GM19463 (cell line): ENCODE measurements around the gene H3-3A.

Experiments used
- ATAC-seq: cut with Tn5 transposase; IDR thresholded peaks from one replicate; pipeline ENCODE4 v1.9.1; 2021; ENCODE audit warnings: mild to moderate bottlenecking, moderate library complexity; ENCODE audit not compliant: unreplicated experiment

H3-3A gene

GRCh38 chr1:226110249-226111097 lies 48.0 kb downstream of the H3-3A start:
- ATAC-seq = peak; percentile 74

DNA sequence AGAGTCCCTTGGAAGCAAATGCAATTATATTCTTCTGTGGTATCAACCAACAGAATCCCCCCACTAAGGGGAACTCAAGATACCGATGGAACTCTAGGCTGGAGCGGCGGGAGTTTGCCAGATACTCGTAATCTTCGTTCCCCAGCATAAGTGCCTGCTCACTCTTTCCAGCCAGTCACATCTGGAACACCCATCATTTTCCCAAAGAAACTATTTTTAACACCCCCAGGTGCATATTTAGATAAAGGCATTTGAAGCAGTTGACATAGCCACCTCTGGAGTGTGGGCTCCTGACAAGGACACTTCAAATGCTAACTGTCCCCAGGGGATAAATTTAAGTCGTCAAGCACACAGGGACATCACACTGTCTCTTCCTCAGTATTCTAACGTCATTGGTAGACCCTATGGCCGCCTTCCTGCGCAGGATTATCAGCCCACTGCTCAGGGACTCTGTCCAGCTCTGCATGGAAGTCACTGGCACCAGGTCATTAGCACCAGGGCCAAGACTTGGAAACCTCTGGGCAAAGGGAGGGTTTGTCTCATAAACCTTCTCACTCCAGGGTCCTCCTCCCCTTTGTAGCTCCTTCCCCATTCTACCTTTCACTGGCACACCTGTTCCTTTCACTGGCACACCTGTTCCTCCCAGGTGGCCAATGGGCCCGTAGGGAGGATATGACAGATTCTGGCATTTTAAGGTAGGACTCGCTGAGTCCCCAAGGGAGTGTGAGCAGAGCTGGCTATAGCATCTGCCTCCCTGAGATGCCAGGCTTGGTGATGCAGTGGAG lies 48.8 kb downstream of the H3-3A start:
- ATAC-seq = no peak

DNA sequence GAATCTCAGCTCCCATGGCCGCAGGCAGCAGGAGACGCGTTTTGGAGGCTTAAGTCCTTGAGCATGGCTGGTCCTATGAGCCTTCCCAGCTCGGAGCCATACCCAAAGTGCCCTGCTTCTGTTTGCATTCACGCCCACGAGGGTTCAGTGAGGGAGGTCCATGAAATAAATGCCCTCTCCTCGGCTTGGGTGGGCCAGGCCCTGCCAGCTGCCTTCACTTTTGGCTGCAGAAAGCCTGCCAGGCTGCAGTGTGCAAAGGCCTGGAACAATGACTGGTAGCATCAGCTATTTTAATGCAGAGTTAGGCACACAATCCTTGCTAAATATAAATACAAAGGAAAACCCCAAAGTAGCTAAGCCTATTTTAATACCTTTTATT lies 49.4 kb downstream of the H3-3A start:
- ATAC-seq = no peak

DNA sequence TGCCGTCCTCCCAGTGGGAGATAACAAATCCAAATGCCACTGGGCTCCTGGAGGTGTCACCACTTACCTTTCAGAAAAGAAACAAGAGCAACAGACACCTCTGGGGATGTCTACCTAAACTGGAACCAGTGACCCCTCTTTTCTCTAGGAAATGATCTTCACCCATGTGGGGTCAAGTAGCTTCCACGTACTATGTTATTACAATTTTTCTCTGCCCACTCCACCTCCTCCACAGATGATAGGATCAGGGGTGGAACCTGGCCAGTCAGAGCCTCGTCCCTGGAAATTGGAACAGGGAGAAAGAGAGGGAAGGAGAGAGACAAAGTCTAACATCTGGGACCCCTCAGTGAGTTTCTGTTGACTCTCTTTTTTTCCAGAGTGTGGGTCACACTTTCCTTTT lies 50.1 kb downstream of the H3-3A start:
- no peak for ATAC-seq

GRCh38 chr1:226116673-226117072 lies 54.2 kb downstream of the H3-3A start:
- no peak for ATAC-seq

DNA sequence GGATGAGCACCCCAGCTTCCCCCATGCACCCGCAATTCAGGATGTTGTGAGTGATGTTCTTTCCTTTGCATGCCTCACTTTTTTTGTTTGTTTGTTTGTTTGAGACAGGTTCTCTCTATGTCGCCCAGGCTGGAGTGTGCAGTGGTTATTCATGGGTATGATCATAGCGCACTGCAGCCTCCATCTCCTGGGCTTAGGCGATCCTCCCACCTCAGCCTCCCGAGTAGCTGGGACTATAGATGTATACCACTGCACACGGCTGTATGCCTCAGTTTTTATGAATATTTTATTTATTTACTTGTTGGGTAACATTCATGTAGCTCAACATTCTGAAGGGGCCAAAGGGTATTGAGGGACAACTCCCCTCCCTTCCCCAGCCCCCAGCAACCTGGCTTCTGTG lies 54.8 kb downstream of the H3-3A start:
- ATAC-seq = no peak

GRCh38 chr1:226118357-226118756 lies 55.8 kb downstream of the H3-3A start:
- no peak for ATAC-seq

DNA sequence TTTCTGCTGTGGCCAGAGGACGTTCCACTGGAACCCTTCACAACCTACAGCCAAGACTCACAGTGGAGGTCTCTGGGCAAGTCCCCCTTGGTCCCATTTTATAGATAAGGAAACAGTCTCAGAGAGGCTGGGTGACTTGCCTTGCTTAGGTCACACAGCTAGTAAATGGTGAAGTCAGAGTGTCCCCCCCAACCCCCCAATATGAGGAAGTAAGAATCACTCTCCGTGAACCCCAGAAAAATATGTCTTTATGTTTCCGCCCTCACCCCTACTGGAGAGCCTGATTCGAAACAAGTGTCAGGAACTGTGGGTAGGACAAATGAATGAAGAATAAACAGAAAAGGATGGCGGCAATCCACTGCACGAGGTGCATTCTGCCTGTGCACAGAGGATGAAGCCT lies 56.7 kb downstream of the H3-3A start:
- ATAC-seq = no peak

GRCh38 chr1:226120398-226120797 lies 57.9 kb downstream of the H3-3A start:
- ATAC-seq = no peak

DNA sequence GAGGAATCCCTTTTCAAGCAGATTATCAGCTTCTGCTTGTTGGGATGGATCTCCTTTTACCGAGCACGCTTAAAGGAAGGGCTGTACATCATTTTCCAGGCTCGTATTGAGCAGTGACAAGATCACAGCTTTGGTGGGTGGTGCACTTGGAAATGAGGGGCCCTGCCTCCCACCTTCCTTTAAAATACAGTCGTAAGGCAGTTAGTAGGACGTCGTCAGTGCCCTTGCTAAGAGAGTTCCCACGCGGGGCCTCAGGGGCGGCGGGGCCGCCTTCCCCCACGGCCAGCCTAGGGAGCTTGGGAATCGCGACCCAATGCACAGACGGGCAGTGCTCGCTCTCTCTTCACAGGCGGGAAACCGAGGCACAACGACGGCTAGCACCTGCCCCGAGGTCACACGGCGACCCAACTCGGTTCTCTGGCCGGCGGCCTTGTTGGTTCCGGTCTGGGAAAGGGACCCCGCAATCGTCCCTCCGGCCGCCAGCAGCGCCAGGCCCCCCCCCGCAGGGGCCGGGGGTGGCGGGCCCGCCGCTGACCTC lies 58.6 kb downstream of the H3-3A start:
- no peak for ATAC-seq
